Islet precursor cell (in vitro differentiated cells): ENCODE results near the gene ZNF609.
"Not testable (repeated sequence)": the region's sequence is repeated elsewhere in the genome, so short reads cannot be mapped to it uniquely, and the experiment has no call there.

Experiments
- DNase-seq: peaks from one replicate; pipeline ENCODE4 v3.0.0-alpha.2; 2018

ZNF609 gene

GRCh38 chr15:64586259-64586870 lies 126.0 kb downstream of the ZNF609 start:
- DNase-seq: no peak

GRCh38 chr15:64586984-64587383 lies 126.6 kb downstream of the ZNF609 start:
- DNase-seq: no peak

DNA sequence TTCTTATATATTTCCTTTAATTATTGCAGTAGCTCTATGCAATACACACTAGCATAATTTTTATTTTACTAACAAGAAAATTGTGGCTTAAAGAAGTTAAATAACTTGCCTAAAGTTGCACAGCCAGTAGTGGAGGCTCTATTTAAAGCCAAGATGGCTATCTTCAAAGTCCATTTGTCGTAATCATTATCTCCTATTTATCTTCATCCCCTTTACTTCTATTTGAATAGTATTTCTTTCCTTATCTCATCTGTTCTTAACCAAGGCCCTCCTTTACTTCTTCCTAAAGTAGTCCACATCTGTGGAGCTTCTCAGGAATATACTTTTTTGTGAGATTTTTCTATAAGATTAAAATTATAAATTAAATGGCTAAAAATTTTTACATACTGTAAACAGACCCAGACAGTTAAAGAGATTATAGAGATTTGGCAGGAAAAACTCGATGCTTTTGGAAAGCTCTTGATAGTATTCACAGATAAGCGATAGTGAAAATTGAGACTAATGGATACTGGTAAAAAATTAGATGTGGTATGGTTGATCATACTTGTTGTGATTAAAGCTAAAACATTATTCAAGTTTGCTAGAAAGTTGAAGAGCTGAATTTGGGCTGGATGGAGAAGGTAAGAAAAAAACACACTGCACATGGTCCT lies 129.2 kb downstream of the ZNF609 start:
- DNase-seq: no peak

DNA sequence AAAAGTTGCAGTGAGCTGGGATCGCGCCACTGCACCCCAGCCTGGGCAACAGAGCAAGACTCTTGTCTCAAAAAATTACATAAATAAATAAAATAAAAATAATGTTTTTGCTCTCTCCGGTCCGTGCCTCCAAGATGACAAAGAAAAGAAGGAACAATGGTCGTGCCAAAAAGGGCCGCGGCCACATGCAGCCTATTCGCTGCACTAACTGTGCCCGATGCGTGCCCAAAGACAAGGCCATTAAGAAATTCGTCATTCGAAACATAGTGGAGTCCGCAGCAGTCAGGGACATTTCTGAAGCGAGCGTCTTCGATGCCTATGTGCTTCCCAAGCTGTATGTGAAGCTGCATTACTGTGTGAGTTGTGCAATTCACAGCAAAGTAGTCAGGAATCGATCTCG lies 132.5 kb downstream of the ZNF609 start:
- DNase-seq: not testable (repeated sequence)

DNA sequence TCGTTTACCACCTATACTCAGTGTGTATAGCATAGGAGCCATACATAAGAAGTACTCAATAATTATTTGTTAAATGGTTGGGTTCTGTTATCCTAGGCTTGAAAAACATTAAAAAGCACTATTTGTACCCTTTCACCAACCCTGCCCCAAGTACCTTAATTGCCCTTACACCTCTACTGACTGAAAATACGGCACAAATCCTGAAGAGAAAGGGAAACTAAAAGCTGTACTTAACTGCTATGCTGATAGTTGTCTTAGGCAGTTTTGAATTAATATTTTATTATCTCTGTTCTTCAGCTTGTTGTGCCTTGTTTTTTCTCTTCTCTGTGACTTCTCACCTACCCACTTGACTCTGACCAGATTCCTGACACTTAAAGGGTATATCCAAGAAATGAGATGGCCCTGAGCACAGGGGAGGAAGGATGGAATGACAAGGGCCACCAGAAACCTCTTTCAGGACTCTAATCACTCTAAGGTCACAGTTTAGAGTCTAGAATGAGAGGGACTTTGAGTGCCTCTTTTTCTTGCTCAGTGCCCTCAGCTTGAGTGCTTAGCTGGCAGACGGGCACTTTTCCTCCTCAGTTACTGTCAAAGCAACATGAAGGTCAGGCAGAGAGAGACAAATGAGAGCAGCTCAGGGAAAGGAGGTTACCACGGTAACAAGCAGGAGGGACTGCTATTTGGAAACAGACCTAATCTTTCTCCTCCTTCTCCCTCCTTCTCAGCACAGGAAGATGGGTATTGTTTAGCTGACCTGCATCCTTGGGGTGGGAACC lies 136.5 kb downstream of the ZNF609 start:
- DNase-seq: peak; percentile 66

- no peak for DNase-seq
These were observed 137.1 kb downstream of the ZNF609 start for GRCh38 chr15:64597477-64597822.

DNA sequence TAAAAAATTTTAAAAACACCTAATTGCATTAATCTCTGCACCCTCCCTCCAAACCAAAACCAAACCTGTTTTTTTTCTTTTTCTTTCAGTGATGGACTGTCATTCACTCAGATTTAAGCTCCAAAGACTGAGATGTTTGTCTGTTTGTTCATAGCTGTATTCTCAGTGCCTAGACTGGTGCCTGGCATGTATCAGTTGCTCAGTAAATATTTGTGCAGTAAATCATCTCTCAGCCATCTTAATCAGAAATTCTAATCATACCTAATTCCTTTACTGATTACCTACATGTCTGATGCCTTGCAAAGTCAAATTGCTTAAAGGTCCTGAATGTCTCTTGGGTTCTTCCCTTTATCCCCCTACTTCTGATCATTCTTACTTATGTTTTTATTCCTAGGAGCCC lies 138.8 kb downstream of the ZNF609 start:
- no peak for DNase-seq

DNA sequence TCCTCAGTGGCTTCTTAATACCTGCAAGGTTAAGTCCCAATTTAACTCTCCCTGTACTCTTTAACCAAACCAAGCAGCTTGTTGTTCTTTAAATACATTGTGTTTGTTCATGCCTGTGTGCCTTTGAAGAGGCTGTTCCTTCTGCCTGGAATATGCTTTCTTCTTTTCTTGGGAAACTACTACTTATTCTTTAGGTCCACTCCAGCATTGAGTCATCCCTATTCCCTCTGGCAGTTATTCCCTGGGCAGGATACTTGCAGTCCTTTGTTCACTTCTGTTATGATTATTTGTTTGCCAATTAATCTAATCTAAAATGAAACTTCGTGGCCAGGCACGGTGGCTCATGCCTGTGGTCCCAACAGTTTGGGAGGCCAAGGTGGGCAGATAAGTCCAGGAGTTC lies 139.3 kb downstream of the ZNF609 start:
- no peak for DNase-seq

DNA sequence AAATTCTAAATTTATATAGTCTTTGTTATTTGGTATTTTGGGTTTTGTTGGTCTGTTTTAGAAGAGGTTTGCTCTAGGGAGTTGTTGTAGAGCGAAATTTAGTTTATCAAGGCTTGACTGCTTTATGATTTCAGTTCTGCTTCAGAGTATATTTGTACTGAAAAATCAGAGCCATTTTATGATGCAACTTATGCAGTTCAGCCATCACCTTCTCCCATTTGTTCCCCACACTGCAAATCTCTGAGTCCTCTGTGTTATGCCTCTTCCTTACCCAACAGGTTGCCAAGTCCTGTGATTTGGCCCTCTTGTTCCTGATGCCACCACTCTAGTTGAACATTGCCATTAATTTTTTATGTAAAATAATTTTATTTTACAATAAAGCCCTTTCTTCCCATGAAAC lies 140.4 kb downstream of the ZNF609 start:
- no peak for DNase-seq

GRCh38 chr15:64604319-64604718 lies 143.9 kb downstream of the ZNF609 start:
- DNase-seq: no peak

GRCh38 chr15:64607416-64607815 lies 147.0 kb downstream of the ZNF609 start:
- DNase-seq: not testable (repeated sequence)

- no peak for DNase-seq
These were observed 150.0 kb downstream of the ZNF609 start for GRCh38 chr15:64610257-64610919.

DNA sequence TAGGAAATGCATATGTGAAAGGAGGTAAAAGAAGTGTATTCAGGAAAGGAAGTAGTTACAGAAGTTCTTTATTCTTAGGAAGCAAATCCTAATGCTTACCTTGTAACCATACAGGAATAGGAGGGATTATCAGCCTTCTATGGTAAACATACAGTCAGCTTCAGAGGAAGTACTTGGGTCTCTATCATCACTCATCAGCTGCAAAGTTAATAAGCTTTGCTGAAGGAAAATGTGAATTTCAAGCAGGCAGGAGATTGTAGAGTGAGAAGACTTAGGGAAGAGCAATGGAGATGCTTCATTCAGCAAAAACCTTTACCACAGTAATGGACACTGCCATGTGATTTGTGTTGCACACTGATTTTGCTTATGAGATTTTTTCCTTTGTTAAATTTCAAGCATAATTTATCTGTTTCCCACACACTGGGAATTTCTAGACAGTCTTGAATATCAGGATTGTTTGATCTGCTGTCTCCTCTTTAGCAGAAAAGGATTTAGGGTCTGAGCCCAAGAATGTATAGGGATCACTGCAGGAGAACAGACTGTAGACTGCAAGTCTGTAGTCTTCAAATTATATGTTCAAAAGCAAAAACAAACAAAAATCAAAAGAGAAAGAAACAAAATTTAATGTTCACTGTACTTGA lies 150.8 kb downstream of the ZNF609 start:
- no peak for DNase-seq

DNA sequence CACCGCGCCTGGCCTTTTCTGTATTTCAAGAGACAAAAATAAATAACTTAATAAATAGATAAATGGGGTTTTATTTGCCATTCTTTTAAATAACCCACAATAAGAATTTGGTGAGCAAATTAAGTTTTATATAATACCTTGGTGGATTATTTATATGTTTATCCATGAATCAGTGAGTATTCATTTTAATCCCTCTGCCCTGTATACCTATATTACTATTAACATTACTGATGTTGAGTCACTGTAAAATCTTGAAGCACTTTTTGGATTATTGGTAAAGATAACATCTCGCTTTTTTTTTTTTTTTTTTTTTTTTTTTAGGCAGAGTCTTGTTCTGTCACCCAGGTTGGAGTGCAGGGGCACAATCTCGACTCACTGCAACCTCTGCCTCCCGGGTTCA lies 154.1 kb downstream of the ZNF609 start:
- DNase-seq: no peak

- DNase-seq: no peak
These were observed 157.3 kb downstream of the ZNF609 start for GRCh38 chr15:64617727-64618126.

GRCh38 chr15:64618138-64618537 lies 157.8 kb downstream of the ZNF609 start:
- no peak for DNase-seq

DNA sequence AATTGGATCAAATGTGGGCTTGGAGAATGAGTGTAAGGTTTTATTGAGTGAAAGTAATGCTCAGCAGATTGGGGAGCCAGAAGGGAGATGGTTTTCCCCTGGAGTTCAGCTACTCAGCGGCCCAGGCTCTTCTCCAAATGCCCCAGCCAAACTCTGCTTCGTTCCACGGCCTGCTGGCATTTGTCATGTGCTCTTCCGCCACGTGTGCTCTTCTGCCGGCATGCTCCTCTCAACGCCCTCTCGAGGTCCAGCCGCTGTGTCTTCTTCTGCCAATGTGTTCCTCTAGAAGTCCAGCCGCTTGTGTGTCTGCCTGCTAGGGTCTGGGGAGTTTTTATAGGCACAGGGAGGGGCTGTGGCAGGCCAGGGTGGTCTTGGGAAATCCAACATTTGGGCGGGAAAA lies 158.2 kb downstream of the ZNF609 start:
- DNase-seq: no peak

DNA sequence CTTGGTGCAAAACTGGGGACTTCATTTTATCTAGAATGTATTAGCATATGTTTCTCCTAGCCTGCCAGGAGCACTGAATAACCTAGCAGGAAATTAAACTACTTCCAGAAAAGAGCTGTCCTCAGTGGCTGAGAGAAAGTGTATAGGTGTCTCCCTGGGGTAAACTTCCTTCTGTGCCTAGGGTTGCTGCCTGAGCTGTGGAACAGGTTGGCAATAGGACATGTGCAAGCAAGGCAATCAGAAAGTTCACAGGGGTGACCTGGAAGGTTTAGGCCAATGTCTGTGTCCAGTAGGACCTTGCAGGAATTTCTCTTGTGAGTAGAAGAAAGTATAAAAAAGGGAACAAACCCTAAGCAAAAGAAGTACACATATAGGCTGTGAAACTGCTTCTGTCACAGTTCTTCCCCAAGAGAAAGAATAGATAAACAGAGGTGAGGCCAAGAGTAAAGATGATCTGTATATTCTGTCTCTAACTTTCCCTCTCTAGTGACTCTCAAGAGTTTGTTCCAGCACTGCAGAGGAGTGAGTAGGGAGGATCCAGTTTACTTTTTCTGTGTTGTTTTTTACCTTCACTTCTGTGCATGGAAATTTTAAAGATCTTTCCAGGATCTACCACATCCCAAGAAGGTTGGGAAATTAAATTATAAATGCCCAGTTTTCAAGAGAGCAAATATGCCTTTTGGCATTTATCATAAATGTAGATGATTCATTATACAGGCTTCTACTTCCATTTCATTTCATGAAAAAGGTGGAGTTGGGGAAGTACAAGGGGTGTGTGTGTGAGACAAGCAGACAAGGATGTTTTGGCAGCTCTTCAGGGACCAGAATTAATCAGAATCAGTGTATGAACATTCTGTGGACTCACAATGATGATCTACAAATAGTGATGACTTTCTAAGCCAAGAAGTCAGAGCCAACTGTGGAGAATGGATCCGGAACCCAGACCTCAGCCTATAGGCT lies 159.8 kb downstream of the ZNF609 start:
- DNase-seq: no peak

DNA sequence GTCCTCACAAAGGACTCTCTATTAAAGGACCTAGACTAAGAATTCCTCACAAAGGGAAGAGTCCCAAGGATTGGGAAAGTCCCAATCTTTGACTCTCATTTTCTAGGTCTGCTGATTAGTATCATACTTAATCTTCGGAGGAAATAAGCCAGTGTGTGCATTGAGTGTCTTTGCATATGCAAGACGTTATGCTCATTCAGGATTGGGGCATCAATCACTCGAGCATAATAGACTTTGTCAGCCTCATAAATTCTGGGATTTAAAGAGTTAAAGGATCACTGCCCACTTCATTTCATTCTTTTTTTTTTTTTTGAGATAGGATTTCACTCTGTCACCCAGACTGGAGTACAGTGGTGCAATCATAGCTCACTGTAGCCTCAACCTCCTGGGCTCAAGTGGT lies 160.7 kb downstream of the ZNF609 start:
- DNase-seq: no peak

DNA sequence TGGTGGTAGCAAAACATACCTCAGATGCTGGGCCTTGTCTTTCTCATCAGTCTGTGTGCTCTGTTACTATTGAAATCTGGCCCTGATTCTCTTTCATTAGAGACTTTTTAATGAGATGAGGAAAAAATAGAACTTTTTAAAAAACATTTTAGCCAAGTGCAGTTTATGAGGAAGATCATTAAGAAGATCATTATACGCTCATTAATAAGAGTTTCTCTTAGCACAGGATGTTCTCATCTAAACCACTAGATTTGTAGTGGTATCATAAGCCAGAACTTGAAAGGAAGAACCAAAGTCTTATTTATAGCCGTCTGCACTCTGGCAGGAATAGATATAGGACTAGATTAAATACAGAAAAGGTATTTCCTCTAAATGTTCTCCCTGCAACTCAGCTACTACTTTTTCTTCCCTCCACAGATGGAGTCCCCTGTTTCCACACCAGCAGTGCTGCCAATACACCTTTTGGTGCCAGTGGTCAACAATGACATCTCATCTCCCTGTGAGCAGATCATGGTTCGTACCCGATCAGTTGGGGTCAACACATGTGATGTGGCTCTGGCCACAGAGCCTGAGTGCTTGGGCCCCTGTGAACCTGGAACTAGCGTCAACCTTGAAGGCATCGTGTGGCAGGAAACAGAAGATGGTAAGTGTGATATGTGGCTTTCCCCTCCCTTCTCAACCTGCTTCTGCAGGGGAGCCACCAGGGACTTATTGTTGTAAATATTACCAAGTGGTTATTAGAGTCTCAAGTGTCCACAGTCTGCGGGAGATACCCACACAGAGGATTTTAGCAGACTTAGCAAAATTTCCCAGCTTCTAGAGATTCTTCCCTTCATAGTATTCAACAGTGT lies 162.3 kb downstream of the ZNF609 start:
- DNase-seq: no peak

DNA sequence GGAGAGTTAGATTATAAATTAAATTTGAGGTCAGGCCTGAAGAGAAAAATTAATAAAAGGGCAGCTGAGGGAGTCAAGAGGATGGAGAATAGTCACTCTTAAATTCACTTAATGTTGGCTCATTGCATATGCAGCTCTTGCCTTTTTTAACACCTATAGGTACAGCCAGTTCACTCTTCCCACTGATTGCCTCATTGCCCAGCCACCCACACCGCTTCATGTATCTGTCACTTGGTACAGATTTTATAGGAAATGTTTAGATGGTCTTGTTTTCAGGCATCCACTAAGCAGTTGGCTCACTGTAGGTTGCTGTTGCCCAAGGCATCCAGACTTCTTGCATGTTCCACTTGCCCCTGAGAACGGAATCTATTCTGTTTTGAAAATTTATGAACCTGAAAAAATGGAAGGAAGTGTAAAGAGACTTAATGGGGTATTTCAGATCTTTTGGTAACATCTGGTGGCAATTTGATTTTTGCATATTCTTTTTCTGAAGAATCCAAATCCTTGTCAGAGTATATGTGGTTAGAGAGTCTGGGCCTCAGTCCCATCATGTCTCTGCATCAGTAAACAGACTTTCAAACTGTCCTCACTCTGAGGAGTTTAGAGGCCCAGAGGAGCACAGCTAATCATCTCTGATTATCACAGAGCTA lies 163.1 kb downstream of the ZNF609 start:
- DNase-seq: no peak
